HepG2 (cell line): ENCODE results near the gene DCAF7. TPM values are rescaled to one million over a fixed set of nuclear protein-coding genes. Genes with fewer than 3 reads are reported as not detected.

Source experiments
- ATAC-seq: fragments of 200-7000 bp; cut with Tn5 transposase; 3 replicates; pipeline ENCODE4 v1.9.1; 2020; ENCODE audit warnings: mild to moderate bottlenecking, moderate library complexity
- BruUV-seq: library from RNA; stranded (reverse); fragments of 400-500 nt; replicated peaks from 2 replicates; lab custom pipeline; 2021; lab: Mats Ljungman, UMichigan
- CTCF ChIA-PET: fragments of 300-600 bp; formaldehyde crosslinking; extraction: SDS; loops from one replicate; lab custom pipeline; 2021; ENCODE audit warnings: low total read pairs, inconsistent platforms, low intra/inter-chr PET ratio; lab: Yijun Ruan, JAX
- POLR2A ChIA-PET: fragments of 350-600 bp; sonication (Branson Sonifier 250); formaldehyde crosslinking; loops from one replicate; lab custom pipeline; 2020; ENCODE audit warnings: antibody characterized with exemption, inconsistent platforms; lab: Yijun Ruan, JAX
- DNase-seq: peaks from one replicate; pipeline ENCODE4 v3.0.0-alpha.2; 2015; ENCODE audit warnings: low spot score
- FAIRE-seq: peaks from 3 replicates; lab custom pipeline; 2011; peaks lifted over from hg19 to GRCh38; lab: Jason Lieb, UNC
- H2AFZ ChIP-seq: one replicate; pipeline ENCODE4 v1.6.1; 2011; ENCODE audit warnings: low read length, inconsistent platforms
- H3K27ac ChIP-seq: fragments of 300-600 bp; 3 replicates; pipeline ENCODE4 v1.8.0; 2011; ENCODE audit warnings: mixed run types, mild to moderate bottlenecking, mixed read lengths, low read length, inconsistent platforms; ENCODE audit not compliant: insufficient read depth; ENCODE audit errors: extremely low read length
- H3K27me3 ChIP-seq, 2 experiments: fragments of 200-600 bp in 1 of 2; 2 replicates in 1 of 2; 3 replicates in 1 of 2; pipeline versions ENCODE4 v1.6.0 to v1.8.0; 2011; ENCODE audit warnings: low read length in 2 of 2, mild to moderate bottlenecking in 2 of 2, moderate library complexity in 2 of 2, inconsistent platforms in 1 of 2; ENCODE audit not compliant: insufficient read depth in 2 of 2, control insufficient read depth in 1 of 2
- H3K36me3 ChIP-seq, 2 experiments: fragments of 200-600 bp in 1 of 2; replicated peaks in 1 of 2; 2 replicates in 1 of 2; 3 replicates in 1 of 2; pipeline versions ENCODE4 v1.5.1 to v1.8.0; 2011; ENCODE audit warnings: low read length in 2 of 2, inconsistent platforms in 1 of 2; ENCODE audit not compliant: insufficient read depth in 2 of 2, control insufficient read depth in 1 of 2
- H3K4me1 ChIP-seq: 2 replicates; pipeline ENCODE4 v1.5.1; 2012; ENCODE audit warnings: low read length, inconsistent platforms; ENCODE audit not compliant: insufficient read depth
- H3K4me2 ChIP-seq: 2 replicates; pipeline ENCODE4 v1.6.0; 2011; ENCODE audit warnings: low read depth, low read length, inconsistent platforms
- H3K4me3 ChIP-seq, 3 experiments: fragments of 200-600 bp in 1 of 3; sonication (generic), shearing (Covaris generic) in 1 of 3; replicated peaks in 1 of 3; 2 replicates each; pipeline ENCODE4 v1.5.1; 2011 to 2016; ENCODE audit warnings: low read length in 3 of 3, inconsistent platforms in 2 of 3, low read depth in 2 of 3, mild to moderate bottlenecking in 2 of 3, control low read depth in 1 of 3, mixed read lengths in 1 of 3; ENCODE audit not compliant: insufficient read depth in 1 of 3
- H3K79me2 ChIP-seq: one replicate; pipeline ENCODE4 v1.6.1; 2011; ENCODE audit warnings: low read length, inconsistent platforms; ENCODE audit not compliant: insufficient read depth
- H3K9ac ChIP-seq: 2 replicates; pipeline ENCODE4 v1.6.0; 2011; ENCODE audit warnings: mild to moderate bottlenecking, low read depth, low read length, inconsistent platforms; ENCODE audit not compliant: insufficient read depth
- H3K9me3 ChIP-seq: 2 replicates; pipeline ENCODE4 v1.5.1; 2012; ENCODE audit warnings: mild to moderate bottlenecking, low read length
- H4K20me1 ChIP-seq: 2 replicates; pipeline ENCODE4 v1.6.0; 2011; ENCODE audit warnings: inconsistent platforms, mild to moderate bottlenecking, low read length, moderate library complexity; ENCODE audit not compliant: insufficient read depth
- CAMTA2 ChIP-seq: sonication (generic); formaldehyde crosslinking; IDR thresholded peaks from 2 replicates; pipeline ENCODE4 v1.4.0; 2020; ENCODE audit warnings: mild to moderate bottlenecking, missing genetic modification reagents, borderline replicate concordance
- ELF3 ChIP-seq: IDR thresholded peaks from 2 replicates; pipeline ENCODE4 v1.6.1; 2016; ENCODE audit warnings: missing genetic modification reagents, missing compliant biosample characterization
- KMT2B ChIP-seq: IDR thresholded peaks from 2 replicates; pipeline ENCODE4 v1.6.1; 2016; ENCODE audit warnings: missing genetic modification reagents, missing compliant biosample characterization
- PHF5A ChIP-seq: IDR thresholded peaks from one replicate; pipeline ENCODE4 v1.6.1; 2018; ENCODE audit warnings: low read depth, missing genetic modification reagents; ENCODE audit not compliant: unreplicated experiment
- RORA ChIP-seq: sonication (generic); formaldehyde crosslinking; IDR thresholded peaks from 2 replicates; pipeline ENCODE4 v1.5.0; 2020; ENCODE audit warnings: mild to moderate bottlenecking, missing genetic modification reagents, moderate library complexity
- ZBTB7A ChIP-seq: sonication (generic); formaldehyde crosslinking; IDR thresholded peaks from 2 replicates; pipeline ENCODE4 v1.8.0; 2022; ENCODE audit warnings: mild to moderate bottlenecking, missing genetic modification reagents
- ZNF20 ChIP-seq: sonication (generic); formaldehyde crosslinking; IDR thresholded peaks from 2 replicates; pipeline ENCODE4 v1.4.0; 2020; ENCODE audit warnings: mild to moderate bottlenecking, moderate library complexity, missing genetic modification reagents
- ZNF292 ChIP-seq: sonication (generic); formaldehyde crosslinking; IDR thresholded peaks from 2 replicates; pipeline ENCODE4 v1.8.1; 2022; ENCODE audit warnings: mild to moderate bottlenecking, low read depth, missing genetic modification reagents, borderline replicate concordance
- ZNF317 ChIP-seq: sonication (generic); formaldehyde crosslinking; IDR thresholded peaks from 2 replicates; pipeline ENCODE4 v1.5.0; 2020; ENCODE audit warnings: mild to moderate bottlenecking, missing genetic modification reagents
- ZNF451 ChIP-seq: sonication (generic); formaldehyde crosslinking; IDR thresholded peaks from 2 replicates; pipeline ENCODE4 v1.5.0; 2020; ENCODE audit warnings: mild to moderate bottlenecking, missing genetic modification reagents
- ZNF737 ChIP-seq: sonication (generic); formaldehyde crosslinking; IDR thresholded peaks from 2 replicates; pipeline ENCODE4 v1.5.0; 2020; ENCODE audit warnings: missing genetic modification reagents, mild to moderate bottlenecking, borderline replicate concordance
- ZNF766 ChIP-seq: sonication (generic); formaldehyde crosslinking; IDR thresholded peaks from 2 replicates; pipeline ENCODE4 v1.5.0; 2020; ENCODE audit warnings: missing genetic modification reagents, borderline replicate concordance
- WGBS: methylation state at CpG from one replicate; pipeline ENCODE4 v1.1.6; 2017; ENCODE audit warnings: low lambda C conversion rate; 5-methylcytosine and 5-hydroxymethylcytosine counted together
- in situ Hi-C: cut with HindIII; loops from 2 replicates; pipeline ENCODE4 v1.10.0; 2017; ENCODE audit warnings: low pct_unique_long_range_greater_than_20kb; ENCODE audit not compliant: extremely low pct_ligation_motif_present
- intact Hi-C: fragments of 100-400 bp; cut with micrococcal nuclease; formaldehyde crosslinking; loops from one replicate; pipeline ENCODE4 v1.10.0; 2022; ENCODE audit not compliant: unreplicated experiment
- polyA plus RNA-seq, 8 experiments: library from polyadenylated mRNA; depleted of rRNA in 3 of 8; stranded (reverse) in 7 of 8; unstranded in 1 of 8; fragments of >200 nt; fragmentation: Illumina TruSeq in 4 of 8; extraction: Trizol in 4 of 8; gene quantifications; 2 replicates each; pipeline versions ENCODE4 v1.2.1 to v1.2.3, GENCODE V29; 2011 to 2016; ENCODE audit warnings: low read depth in 4 of 8, missing spikeins in 1 of 8, mixed read lengths in 1 of 8; ENCODE audit not compliant: insufficient read depth in 1 of 8
- total RNA-seq, 5 experiments: library from RNA; depleted of rRNA; stranded (reverse); fragments of >200 nt; fragmentation: Illumina TruSeq; extraction: Trizol; gene quantifications; 2 replicates each; pipeline ENCODE4 v1.2.3, GENCODE V29; 2016; ENCODE audit warnings: low read depth in 1 of 5
- TF ChIP-seq, protein P1 (sequence below): sonication (generic); formaldehyde crosslinking; IDR thresholded peaks from 2 replicates; pipeline ENCODE4 v1.8.0; 2022; ENCODE audit warnings: mild to moderate bottlenecking, missing genetic modification reagents, moderate library complexity
- TF ChIP-seq, protein P2 (sequence below): sonication (generic); formaldehyde crosslinking; conservative IDR thresholded peaks from 2 replicates; pipeline ENCODE4 v1.4.0; 2020; ENCODE audit warnings: missing genetic modification reagents
- TF ChIP-seq, protein P3 (sequence below): sonication (generic); formaldehyde crosslinking; IDR thresholded peaks from 2 replicates; pipeline ENCODE4 v1.8.0; 2022; ENCODE audit warnings: low read depth, missing genetic modification reagents

The DCAF7 gene
- total and polyA plus RNA-seq, 2 of the 13 experiments (the other 11 are each of a cell fraction or from before 2014, with no cell fraction given): 55.2 to 73.4 TPM

DNA sequence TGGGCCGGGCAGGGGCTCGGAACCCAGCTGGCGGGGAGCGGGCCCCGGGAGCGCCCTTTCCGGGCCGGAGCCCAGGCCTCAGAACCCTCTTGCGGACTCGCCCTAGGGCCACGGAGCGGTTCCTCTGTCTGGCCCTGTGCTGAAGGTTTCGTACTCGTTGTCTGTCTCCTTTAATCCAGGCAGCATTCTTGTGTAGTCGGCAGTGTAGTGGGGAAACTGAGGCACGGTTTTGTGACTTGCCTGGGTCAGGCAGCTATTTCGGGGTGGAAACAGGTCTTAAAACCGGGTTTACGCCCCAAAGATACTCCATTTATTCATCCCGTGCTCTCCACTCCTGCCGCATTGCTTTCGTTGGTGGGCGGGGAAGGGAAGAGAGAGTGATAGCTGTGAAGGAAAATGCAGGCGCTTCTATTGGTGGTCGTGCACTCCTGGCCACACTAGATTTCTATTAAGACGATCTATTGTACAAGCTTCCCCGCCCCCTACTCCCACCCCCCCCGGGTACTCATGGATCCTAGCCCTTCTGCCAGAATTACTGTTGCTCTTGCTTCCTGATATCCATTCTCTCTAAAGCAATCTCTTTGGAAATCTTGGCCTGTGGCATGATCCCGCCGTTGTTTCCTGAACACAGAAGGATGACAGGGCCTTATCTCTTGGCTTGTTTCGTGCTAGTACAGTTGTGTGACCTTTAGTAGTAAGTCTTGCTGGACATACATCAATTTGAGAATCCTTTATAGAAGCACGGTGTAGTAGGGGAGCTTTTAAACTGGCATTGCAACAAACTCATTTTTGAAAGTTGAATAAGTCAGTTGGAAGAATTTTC lies 751 bp downstream of the DCAF7 start:
- intact Hi-C loops: loop anchor here (1.0 to 2.0 kb wide), 6 partner anchors 20 to 190 kb away; partner anchors contain the start of genes MAP3K3, STRADA and TACO1
- peak; percentile 66 for DNase-seq
- ChIA-PET POLR2A (interaction anchor here (0.9 to 3.2 kb wide), 13 partner anchors 9 to 411 kb away, joined by 3 to 20 read pairs (median 5); partner anchors contain the start of genes CCDC47, DDX42, KCNH6 and MAP3K3), CTCF (no interaction called here)
- TSS peak; percentile 53 for BruUV-seq
- H3K4me1 ChIP-seq: peaks cover 51% of the 10 kb centered on the region
- peak overlapping the region; percentile 92 for H3K27ac ChIP-seq
- H3K9me3 ChIP-seq: no peaks in the 10 kb centered on the region
- H3K4me3 ChIP-seq: peak overlapping the region; percentile 95 to 99 (median 95)
- H4K20me1 ChIP-seq: peaks cover 40% of the 10 kb centered on the region
- under 1% methylated on average over 22 of the region's 32 CpGs for WGBS
- H2AFZ ChIP-seq: no peak overlapping the region
- in situ Hi-C loops: no loop called here
- H3K27me3 ChIP-seq: no peaks in the 10 kb centered on the region; a peak in 1 of 5 replicates
- H3K4me2 ChIP-seq: peak overlapping the region; percentile 70
- H3K79me2 ChIP-seq: peaks cover 54% of the 10 kb centered on the region
- ATAC-seq: peak; percentile 49
- H3K36me3 ChIP-seq: peaks cover 0 to 2% of the 10 kb centered on the region in 2 experiments; a peak in 3 of 5 replicates
- no peak for FAIRE-seq
- peak overlapping the region; percentile 95 for H3K9ac ChIP-seq
- TF ChIP-seq ZNF20 (no peak), ZNF737 (CRISPR knock-in tag) (peak; percentile 78; the same call in 1 of the 2 replicates), ZNF451 (CRISPR knock-in tag) (0 out of 2 replicates have a peak, but pooled peaks have one; percentile 64), CAMTA2 (CRISPR knock-in tag) (0 out of 2 replicates have a peak, but pooled peaks have one; percentile 20), ZBTB7A (CRISPR knock-in tag) (no peak), ZNF317 (CRISPR knock-in tag) (0 out of 2 replicates have a peak, but pooled peaks have one; percentile 63), PHF5A (CRISPR knock-in tag) (no peak), ZNF292 (CRISPR knock-in tag) (0 out of 2 replicates have a peak, but pooled peaks have one; percentile 13), KMT2B (CRISPR knock-in tag) (0 out of 2 replicates have a peak, but pooled peaks have one; percentile 8), ZNF766 (CRISPR knock-in tag) (peak; percentile 6; the same call in 1 of the 2 replicates), RORA (CRISPR knock-in tag) (no peak), ELF3 (CRISPR knock-in tag) (no peak)
- TF ChIP-seq, protein P1, sequence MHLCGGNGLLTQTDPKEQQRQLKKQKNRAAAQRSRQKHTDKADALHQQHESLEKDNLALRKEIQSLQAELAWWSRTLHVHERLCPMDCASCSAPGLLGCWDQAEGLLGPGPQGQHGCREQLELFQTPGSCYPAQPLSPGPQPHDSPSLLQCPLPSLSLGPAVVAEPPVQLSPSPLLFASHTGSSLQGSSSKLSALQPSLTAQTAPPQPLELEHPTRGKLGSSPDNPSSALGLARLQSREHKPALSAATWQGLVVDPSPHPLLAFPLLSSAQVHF (CRISPR knock-in tag): 0 out of 2 replicates have a peak, but pooled peaks have one; percentile 12
- TF ChIP-seq, protein P2, sequence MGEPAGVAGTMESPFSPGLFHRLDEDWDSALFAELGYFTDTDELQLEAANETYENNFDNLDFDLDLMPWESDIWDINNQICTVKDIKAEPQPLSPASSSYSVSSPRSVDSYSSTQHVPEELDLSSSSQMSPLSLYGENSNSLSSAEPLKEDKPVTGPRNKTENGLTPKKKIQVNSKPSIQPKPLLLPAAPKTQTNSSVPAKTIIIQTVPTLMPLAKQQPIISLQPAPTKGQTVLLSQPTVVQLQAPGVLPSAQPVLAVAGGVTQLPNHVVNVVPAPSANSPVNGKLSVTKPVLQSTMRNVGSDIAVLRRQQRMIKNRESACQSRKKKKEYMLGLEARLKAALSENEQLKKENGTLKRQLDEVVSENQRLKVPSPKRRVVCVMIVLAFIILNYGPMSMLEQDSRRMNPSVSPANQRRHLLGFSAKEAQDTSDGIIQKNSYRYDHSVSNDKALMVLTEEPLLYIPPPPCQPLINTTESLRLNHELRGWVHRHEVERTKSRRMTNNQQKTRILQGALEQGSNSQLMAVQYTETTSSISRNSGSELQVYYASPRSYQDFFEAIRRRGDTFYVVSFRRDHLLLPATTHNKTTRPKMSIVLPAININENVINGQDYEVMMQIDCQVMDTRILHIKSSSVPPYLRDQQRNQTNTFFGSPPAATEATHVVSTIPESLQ (CRISPR knock-in tag): no peak
- TF ChIP-seq, protein P3, sequence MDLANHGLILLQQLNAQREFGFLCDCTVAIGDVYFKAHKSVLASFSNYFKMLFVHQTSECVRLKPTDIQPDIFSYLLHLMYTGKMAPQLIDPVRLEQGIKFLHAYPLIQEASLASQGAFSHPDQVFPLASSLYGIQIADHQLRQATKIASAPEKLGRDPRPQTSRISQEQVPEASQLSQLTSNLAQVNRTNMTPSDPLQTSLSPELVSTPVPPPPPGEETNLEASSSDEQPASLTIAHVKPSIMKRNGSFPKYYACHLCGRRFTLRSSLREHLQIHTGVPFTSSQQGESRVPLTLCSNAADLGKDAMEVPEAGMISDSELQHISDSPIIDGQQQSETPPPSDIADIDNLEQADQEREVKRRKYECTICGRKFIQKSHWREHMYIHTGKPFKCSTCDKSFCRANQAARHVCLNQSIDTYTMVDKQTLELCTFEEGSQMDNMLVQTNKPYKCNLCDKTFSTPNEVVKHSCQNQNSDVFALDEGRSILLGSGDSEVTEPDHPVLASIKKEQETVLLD (CRISPR knock-in tag): 0 out of 2 replicates have a peak, but pooled peaks have one; percentile 38
